Activated CD8-positive, alpha-beta memory T cell treated with anti-CD3 and anti-CD28 coated beads, Interleukin-2, amount 10 ng/mL, durations not matched to agents 7 days and 5 days (primary cell): ENCODE measurements around the gene EPB41L2. TPM values are rescaled to one million over a fixed set of nuclear protein-coding genes. Genes with fewer than 3 reads are reported as not detected.

ENCODE experiments used
- ATAC-seq: fragments of 150-1000 bp; cut with Tn5 transposase; one replicate; pipeline ENCODE4 v1.10.0; 2021; ENCODE audit warnings: moderate library complexity
- CTCF ChIA-PET: fragments of 350-600 bp; sonication (Branson Sonifier 250); formaldehyde crosslinking; loops from one replicate; lab custom pipeline; 2021; ENCODE audit warnings: antibody characterized with exemption; lab: Charles Lee
- DNase-seq: peaks from one replicate; pipeline ENCODE4 v3.0.0-alpha.2; 2020
- H3K27ac Mint-ChIP-seq: one replicate; pipeline ENCODE4 v1.8.0; 2021; ENCODE audit warnings: mild to moderate bottlenecking, mixed read lengths
- H3K27me3 Mint-ChIP-seq: one replicate; pipeline ENCODE4 v1.8.0; 2021; ENCODE audit warnings: mixed read lengths
- H3K36me3 Mint-ChIP-seq: one replicate; pipeline ENCODE4 v1.8.0; 2021; ENCODE audit warnings: mild to moderate bottlenecking, mixed read lengths
- H3K4me1 Mint-ChIP-seq: one replicate; pipeline ENCODE4 v1.8.0; 2021; ENCODE audit warnings: mixed read lengths
- H3K4me3 Mint-ChIP-seq: one replicate; pipeline ENCODE4 v1.8.0; 2021; ENCODE audit warnings: mild to moderate bottlenecking, moderate library complexity, mixed read lengths
- H3K9me3 Mint-ChIP-seq: one replicate; pipeline ENCODE4 v1.8.0; 2022; ENCODE audit warnings: low read depth, mixed read lengths
- total RNA-seq, 2 experiments: library from RNA; stranded (reverse); gene quantifications; one replicate each; pipeline ENCODE4 v1.2.3, GENCODE V29; 2021

EPB41L2 gene
- total RNA-seq, 2 experiments from 2014 or later: 32.8 to 58.0 TPM

- Mint-ChIP-seq H3K4me3 (no peak overlapping the region), H3K4me1 (peaks cover 3% of the 10 kb centered on the region), H3K9me3 (no peaks in the 10 kb centered on the region), H3K36me3 (peaks cover 5% of the 10 kb centered on the region), H3K27ac (no peak overlapping the region), H3K27me3 (no peaks in the 10 kb centered on the region)
- CTCF ChIA-PET: no interaction called here
- DNase-seq (no peak), ATAC-seq (no peak)
These were observed 160.0 kb downstream of the EPB41L2 start for GRCh38 chr6:130903007-130903406.

GRCh38 chr6:130900913-130901312 lies 162.1 kb downstream of the EPB41L2 start:
- H3K36me3 Mint-ChIP-seq: no peaks in the 10 kb centered on the region
- no peaks in the 10 kb centered on the region for H3K4me1 Mint-ChIP-seq
- H3K27ac Mint-ChIP-seq: no peak overlapping the region
- no peak for ATAC-seq
- no peak for DNase-seq
- H3K27me3 Mint-ChIP-seq: no peaks in the 10 kb centered on the region
- CTCF ChIA-PET: interaction anchor here (1.2 to 1.4 kb wide), 2 partner anchors 8 to 10 kb away, joined by 3 read pairs; no protein-coding TSS in a partner anchor
- H3K9me3 Mint-ChIP-seq: no peaks in the 10 kb centered on the region
- H3K4me3 Mint-ChIP-seq: no peak overlapping the region

- Mint-ChIP-seq H3K27ac (no peak overlapping the region), H3K4me3 (no peak overlapping the region), H3K9me3 (no peaks in the 10 kb centered on the region), H3K4me1 (peaks cover 2% of the 10 kb centered on the region), H3K27me3 (no peaks in the 10 kb centered on the region), H3K36me3 (no peaks in the 10 kb centered on the region)
- DNase-seq (no peak), ATAC-seq (no peak)
- CTCF ChIA-PET: interaction anchor here (1.8 kb wide), 1 partner anchor 11 kb away, joined by 5 read pairs; no protein-coding TSS in a partner anchor
These were observed 166.8 kb downstream of the EPB41L2 start for GRCh38 chr6:130896249-130896648.

GRCh38 chr6:130895516-130895915 lies 167.5 kb downstream of the EPB41L2 start:
- no peak for DNase-seq

GRCh38 chr6:130893766-130894165 lies 169.3 kb downstream of the EPB41L2 start:
- Mint-ChIP-seq H3K4me1 (peaks cover 2% of the 10 kb centered on the region), H3K27me3 (no peaks in the 10 kb centered on the region), H3K9me3 (no peaks in the 10 kb centered on the region), H3K4me3 (no peak overlapping the region), H3K27ac (no peak overlapping the region), H3K36me3 (no peaks in the 10 kb centered on the region)
- no peak for DNase-seq
- ATAC-seq: no peak
- CTCF ChIA-PET: interaction anchor here (1.5 to 3.5 kb wide), 2 partner anchors 8 to 21 kb away, joined by 6 to 13 read pairs; no protein-coding TSS in a partner anchor

More at GRCh38 chr6:130895516-130895915, 167.5 kb downstream of the EPB41L2 start:
- Mint-ChIP-seq H3K27me3 (no peaks in the 10 kb centered on the region), H3K9me3 (no peaks in the 10 kb centered on the region), H3K4me3 (no peak overlapping the region), H3K27ac (no peak overlapping the region), H3K36me3 (no peaks in the 10 kb centered on the region), H3K4me1 (peaks cover 2% of the 10 kb centered on the region)
- CTCF ChIA-PET: interaction anchor here (1.8 kb wide), 1 partner anchor 11 kb away, joined by 5 read pairs; no protein-coding TSS in a partner anchor
- no peak for ATAC-seq

- CTCF ChIA-PET: interaction anchor here (1.5 to 3.7 kb wide), 3 partner anchors 8 to 223 kb away, joined by 6 to 13 read pairs (median 12); no protein-coding TSS in a partner anchor
- Mint-ChIP-seq H3K4me3 (no peak overlapping the region), H3K9me3 (no peaks in the 10 kb centered on the region), H3K27me3 (no peaks in the 10 kb centered on the region), H3K36me3 (no peaks in the 10 kb centered on the region), H3K4me1 (peaks cover 2% of the 10 kb centered on the region), H3K27ac (no peak overlapping the region)
- no peak for ATAC-seq
- no peak for DNase-seq
These were observed 169.8 kb downstream of the EPB41L2 start for GRCh38 chr6:130893277-130893676.

GRCh38 chr6:130890521-130890971 lies 172.5 kb downstream of the EPB41L2 start:
- Mint-ChIP-seq H3K4me1 (peaks cover 2% of the 10 kb centered on the region), H3K9me3 (no peaks in the 10 kb centered on the region), H3K27me3 (no peaks in the 10 kb centered on the region), H3K36me3 (no peaks in the 10 kb centered on the region), H3K27ac (no peak overlapping the region), H3K4me3 (no peak overlapping the region)
- ATAC-seq (no peak), DNase-seq (no peak)
- CTCF ChIA-PET: interaction anchor here (0.7 to 3.7 kb wide), 6 partner anchors 10 to 738 kb away, joined by 3 to 12 read pairs (median 4); no protein-coding TSS in a partner anchor

- Mint-ChIP-seq H3K36me3 (no peaks in the 10 kb centered on the region), H3K4me1 (peaks cover 2% of the 10 kb centered on the region), H3K4me3 (no peak overlapping the region)
These were observed 173.6 kb downstream of the EPB41L2 start for GRCh38 chr6:130889423-130889822.

GRCh38 chr6:130888246-130888645 lies 174.8 kb downstream of the EPB41L2 start:
- H3K4me3 Mint-ChIP-seq: no peak overlapping the region
- DNase-seq: no peak
- ATAC-seq: no peak
- no peaks in the 10 kb centered on the region for H3K9me3 Mint-ChIP-seq
- H3K4me1 Mint-ChIP-seq: no peaks in the 10 kb centered on the region
- H3K36me3 Mint-ChIP-seq: no peaks in the 10 kb centered on the region
- CTCF ChIA-PET: interaction anchor here (1.8 kb wide), 1 partner anchor 229 kb away, joined by 6 read pairs; no protein-coding TSS in a partner anchor
- H3K27ac Mint-ChIP-seq: no peak overlapping the region
- no peaks in the 10 kb centered on the region for H3K27me3 Mint-ChIP-seq

More at GRCh38 chr6:130889423-130889822, 173.6 kb downstream of the EPB41L2 start:
- H3K27me3 Mint-ChIP-seq: no peaks in the 10 kb centered on the region
- H3K9me3 Mint-ChIP-seq: no peaks in the 10 kb centered on the region
- ATAC-seq: no peak
- H3K27ac Mint-ChIP-seq: no peak overlapping the region
- no peak for DNase-seq
- CTCF ChIA-PET: interaction anchor here (0.9 to 1.8 kb wide), 4 partner anchors 16 to 228 kb away, joined by 3 to 6 read pairs (median 4); no protein-coding TSS in a partner anchor

GRCh38 chr6:130886966-130887365 lies 176.1 kb downstream of the EPB41L2 start:
- Mint-ChIP-seq H3K9me3 (no peaks in the 10 kb centered on the region), H3K4me3 (no peak overlapping the region), H3K4me1 (no peaks in the 10 kb centered on the region), H3K27me3 (no peaks in the 10 kb centered on the region), H3K27ac (no peak overlapping the region), H3K36me3 (no peaks in the 10 kb centered on the region)
- no peak for DNase-seq
- ATAC-seq: no peak
- CTCF ChIA-PET: interaction anchor here (4.6 kb wide), 1 partner anchor 231 kb away, joined by 55 read pairs; no protein-coding TSS in a partner anchor

- Mint-ChIP-seq H3K27me3 (no peaks in the 10 kb centered on the region), H3K27ac (no peak overlapping the region), H3K4me3 (no peak overlapping the region), H3K9me3 (no peaks in the 10 kb centered on the region), H3K36me3 (no peaks in the 10 kb centered on the region), H3K4me1 (no peaks in the 10 kb centered on the region)
- peak; percentile 79 for DNase-seq
- peak; percentile 78 for ATAC-seq
- CTCF ChIA-PET: interaction anchor here (0.7 to 4.6 kb wide), 18 partner anchors 8 to 742 kb away, joined by 3 to 55 read pairs (median 6); partner anchors contain the start of genes EPB41L2 and MED23
These were observed 177.5 kb downstream of the EPB41L2 start for GRCh38 chr6:130885392-130886192.

- CTCF ChIA-PET: interaction anchor here (1.0 kb wide), 1 partner anchor 651 kb away, joined by 3 read pairs; no protein-coding TSS in a partner anchor
- no peaks in the 10 kb centered on the region for H3K4me1 Mint-ChIP-seq
- no peak overlapping the region for H3K27ac Mint-ChIP-seq
These were observed 180.7 kb downstream of the EPB41L2 start for GRCh38 chr6:130882370-130882769.

GRCh38 chr6:130879826-130880225 lies 183.2 kb downstream of the EPB41L2 start:
- no peaks in the 10 kb centered on the region for H3K4me1 Mint-ChIP-seq
- no peaks in the 10 kb centered on the region for H3K27me3 Mint-ChIP-seq
- CTCF ChIA-PET: interaction anchor here (0.7 to 1.3 kb wide), 2 partner anchors 9 to 182 kb away, joined by 3 read pairs; no protein-coding TSS in a partner anchor
- no peak overlapping the region for H3K4me3 Mint-ChIP-seq
- DNase-seq: no peak
- H3K9me3 Mint-ChIP-seq: no peaks in the 10 kb centered on the region
- H3K36me3 Mint-ChIP-seq: no peaks in the 10 kb centered on the region
- ATAC-seq: no peak
- no peak overlapping the region for H3K27ac Mint-ChIP-seq

More at GRCh38 chr6:130882370-130882769, 180.7 kb downstream of the EPB41L2 start:
- no peaks in the 10 kb centered on the region for H3K9me3 Mint-ChIP-seq
- ATAC-seq (no peak), DNase-seq (no peak)
- no peak overlapping the region for H3K4me3 Mint-ChIP-seq
- H3K36me3 Mint-ChIP-seq: no peaks in the 10 kb centered on the region
- no peaks in the 10 kb centered on the region for H3K27me3 Mint-ChIP-seq
